ENCODE results near the gene NT5DC3. TPM values are rescaled to one million over a fixed set of nuclear protein-coding genes. Genes with fewer than 3 reads are reported as not detected.

NT5DC3 gene
- total and polyA plus RNA-seq, 2 of the 13 experiments (the other 11 are each of a cell fraction or from before 2014, with no cell fraction given): 3.2 to 6.6 TPM

DNA sequence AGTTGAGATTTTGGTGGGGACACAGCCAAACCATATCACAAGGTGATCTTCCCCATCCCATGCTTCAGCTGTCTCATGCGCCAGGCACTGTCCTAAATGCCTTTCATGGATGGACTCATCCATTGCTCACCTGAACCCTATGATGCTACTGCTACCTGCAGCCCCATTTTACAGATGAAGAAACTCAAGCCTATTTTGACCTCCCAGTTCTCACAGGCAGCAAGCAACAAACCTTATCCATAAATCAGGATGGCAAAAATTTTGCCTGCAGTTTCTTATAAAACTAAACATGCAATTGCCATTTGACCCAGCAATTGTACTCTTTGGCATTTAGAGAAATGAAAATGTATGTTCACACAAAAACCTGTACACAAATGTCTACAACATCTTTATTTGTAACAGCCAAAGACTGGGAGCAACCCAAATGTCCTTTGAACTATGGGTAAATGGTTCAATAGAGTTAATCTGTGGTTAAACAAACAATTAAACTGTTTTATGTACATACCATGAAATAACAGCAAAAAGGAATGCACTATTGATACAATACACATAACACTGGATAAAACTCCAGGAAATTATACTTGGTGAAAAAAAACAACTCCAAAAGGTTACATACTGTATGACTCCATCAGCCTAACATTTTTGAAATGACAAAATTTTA, 2.6 kb downstream of the NT5DC3 start (continued):
- TF ChIP-seq, protein P1, sequence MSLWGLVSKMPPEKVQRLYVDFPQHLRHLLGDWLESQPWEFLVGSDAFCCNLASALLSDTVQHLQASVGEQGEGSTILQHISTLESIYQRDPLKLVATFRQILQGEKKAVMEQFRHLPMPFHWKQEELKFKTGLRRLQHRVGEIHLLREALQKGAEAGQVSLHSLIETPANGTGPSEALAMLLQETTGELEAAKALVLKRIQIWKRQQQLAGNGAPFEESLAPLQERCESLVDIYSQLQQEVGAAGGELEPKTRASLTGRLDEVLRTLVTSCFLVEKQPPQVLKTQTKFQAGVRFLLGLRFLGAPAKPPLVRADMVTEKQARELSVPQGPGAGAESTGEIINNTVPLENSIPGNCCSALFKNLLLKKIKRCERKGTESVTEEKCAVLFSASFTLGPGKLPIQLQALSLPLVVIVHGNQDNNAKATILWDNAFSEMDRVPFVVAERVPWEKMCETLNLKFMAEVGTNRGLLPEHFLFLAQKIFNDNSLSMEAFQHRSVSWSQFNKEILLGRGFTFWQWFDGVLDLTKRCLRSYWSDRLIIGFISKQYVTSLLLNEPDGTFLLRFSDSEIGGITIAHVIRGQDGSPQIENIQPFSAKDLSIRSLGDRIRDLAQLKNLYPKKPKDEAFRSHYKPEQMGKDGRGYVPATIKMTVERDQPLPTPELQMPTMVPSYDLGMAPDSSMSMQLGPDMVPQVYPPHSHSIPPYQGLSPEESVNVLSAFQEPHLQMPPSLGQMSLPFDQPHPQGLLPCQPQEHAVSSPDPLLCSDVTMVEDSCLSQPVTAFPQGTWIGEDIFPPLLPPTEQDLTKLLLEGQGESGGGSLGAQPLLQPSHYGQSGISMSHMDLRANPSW (CRISPR knock-in tag; IDR thresholded peaks at IDR 0.05; ENCODE audit: borderline replicate concordance): no peak
- TF ChIP-seq SAFB2 (CRISPR knock-in tag; IDR thresholded peaks at IDR 0.05; ENCODE audit: borderline replicate concordance, low read depth) (no peak), TBL1XR1 (IDR thresholded peaks at IDR 0.05; ENCODE audit: borderline replicate concordance, low read length, partially characterized antibody) (peak; percentile 85), ARHGAP35 (CRISPR knock-in tag; IDR thresholded peaks at IDR 0.05; ENCODE audit: borderline replicate concordance) (no peak), ZNF296 (CRISPR knock-in tag; conservative IDR thresholded peaks at IDR 0.05) (no peak), HIC2 (CRISPR knock-in tag; IDR thresholded peaks at IDR 0.05; ENCODE audit: low read depth) (no peak), PHF21A (CRISPR knock-in tag; IDR thresholded peaks at IDR 0.05) (0 out of 2 replicates have a peak, but pooled peaks have one; percentile 20), ZBTB7B (CRISPR knock-in tag; IDR thresholded peaks at IDR 0.05) (no peak), MEF2D (CRISPR knock-in tag; IDR thresholded peaks at IDR 0.05) (no peak), REL (CRISPR knock-in tag; conservative IDR thresholded peaks at IDR 0.05) (no peak), ZNF430 (CRISPR knock-in tag; IDR thresholded peaks at IDR 0.05) (no peak), DZIP1 (CRISPR knock-in tag; IDR thresholded peaks at IDR 0.05) (no peak), ZNF569 (CRISPR knock-in tag; IDR thresholded peaks at IDR 0.05; ENCODE audit: borderline replicate concordance) (no peak), KDM6A (CRISPR knock-in tag; IDR thresholded peaks at IDR 0.05; ENCODE audit: low read depth) (peak; percentile 39; the same call in 1 of the 2 replicates)
- TF ChIP-seq, protein P2, sequence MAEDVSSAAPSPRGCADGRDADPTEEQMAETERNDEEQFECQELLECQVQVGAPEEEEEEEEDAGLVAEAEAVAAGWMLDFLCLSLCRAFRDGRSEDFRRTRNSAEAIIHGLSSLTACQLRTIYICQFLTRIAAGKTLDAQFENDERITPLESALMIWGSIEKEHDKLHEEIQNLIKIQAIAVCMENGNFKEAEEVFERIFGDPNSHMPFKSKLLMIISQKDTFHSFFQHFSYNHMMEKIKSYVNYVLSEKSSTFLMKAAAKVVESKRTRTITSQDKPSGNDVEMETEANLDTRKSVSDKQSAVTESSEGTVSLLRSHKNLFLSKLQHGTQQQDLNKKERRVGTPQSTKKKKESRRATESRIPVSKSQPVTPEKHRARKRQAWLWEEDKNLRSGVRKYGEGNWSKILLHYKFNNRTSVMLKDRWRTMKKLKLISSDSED (CRISPR knock-in tag; IDR thresholded peaks at IDR 0.05): no peak
- TF ChIP-seq, protein P3, sequence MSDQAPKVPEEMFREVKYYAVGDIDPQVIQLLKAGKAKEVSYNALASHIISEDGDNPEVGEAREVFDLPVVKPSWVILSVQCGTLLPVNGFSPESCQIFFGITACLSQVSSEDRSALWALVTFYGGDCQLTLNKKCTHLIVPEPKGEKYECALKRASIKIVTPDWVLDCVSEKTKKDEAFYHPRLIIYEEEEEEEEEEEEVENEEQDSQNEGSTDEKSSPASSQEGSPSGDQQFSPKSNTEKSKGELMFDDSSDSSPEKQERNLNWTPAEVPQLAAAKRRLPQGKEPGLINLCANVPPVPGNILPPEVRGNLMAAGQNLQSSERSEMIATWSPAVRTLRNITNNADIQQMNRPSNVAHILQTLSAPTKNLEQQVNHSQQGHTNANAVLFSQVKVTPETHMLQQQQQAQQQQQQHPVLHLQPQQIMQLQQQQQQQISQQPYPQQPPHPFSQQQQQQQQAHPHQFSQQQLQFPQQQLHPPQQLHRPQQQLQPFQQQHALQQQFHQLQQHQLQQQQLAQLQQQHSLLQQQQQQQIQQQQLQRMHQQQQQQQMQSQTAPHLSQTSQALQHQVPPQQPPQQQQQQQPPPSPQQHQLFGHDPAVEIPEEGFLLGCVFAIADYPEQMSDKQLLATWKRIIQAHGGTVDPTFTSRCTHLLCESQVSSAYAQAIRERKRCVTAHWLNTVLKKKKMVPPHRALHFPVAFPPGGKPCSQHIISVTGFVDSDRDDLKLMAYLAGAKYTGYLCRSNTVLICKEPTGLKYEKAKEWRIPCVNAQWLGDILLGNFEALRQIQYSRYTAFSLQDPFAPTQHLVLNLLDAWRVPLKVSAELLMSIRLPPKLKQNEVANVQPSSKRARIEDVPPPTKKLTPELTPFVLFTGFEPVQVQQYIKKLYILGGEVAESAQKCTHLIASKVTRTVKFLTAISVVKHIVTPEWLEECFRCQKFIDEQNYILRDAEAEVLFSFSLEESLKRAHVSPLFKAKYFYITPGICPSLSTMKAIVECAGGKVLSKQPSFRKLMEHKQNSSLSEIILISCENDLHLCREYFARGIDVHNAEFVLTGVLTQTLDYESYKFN (CRISPR knock-in tag; conservative IDR thresholded peaks at IDR 0.05): peak; percentile 92

All from HepG2 (cell line).